ENCODE measurements around the gene SLC5A8.

DNA sequence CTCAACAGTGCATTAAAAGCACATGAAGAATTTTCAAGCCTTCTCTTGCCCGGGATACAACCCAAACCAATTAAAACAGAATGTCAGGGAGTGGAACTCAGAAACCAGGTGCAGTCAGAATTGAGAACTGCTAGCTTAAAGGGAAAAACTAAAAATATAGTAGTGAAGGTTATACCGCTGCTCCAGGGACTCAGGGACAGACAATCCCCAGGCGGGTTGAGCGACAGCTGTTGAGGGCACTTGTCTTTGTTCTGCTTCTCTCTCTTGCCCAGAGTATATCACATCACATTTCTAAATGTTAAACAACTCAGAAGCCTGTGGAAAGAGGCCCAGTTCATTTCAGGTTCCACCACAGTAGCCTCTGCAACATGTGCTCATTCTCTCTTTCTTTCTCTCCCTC, 93.1 kb downstream of the SLC5A8 start:
- TF ChIP-seq CTCF (conservative IDR thresholded peaks at IDR 0.05) (no peak), EZH2 (IDR thresholded peaks at IDR 0.05; ENCODE audit: low read depth) (no peak)

All from PC-9 (cell line).